GM12878 (cell line): ENCODE data around the gene LTA. TPM values are rescaled to one million over a fixed set of nuclear protein-coding genes. Genes with fewer than 3 reads are reported as not detected.

Source experiments
- BCL11A ChIP-seq: IDR thresholded peaks from 2 replicates; pipeline ENCODE4 v1.6.1; 2011; ENCODE audit warnings: low read depth, low read length
- CHD1 ChIP-seq: IDR thresholded peaks from 2 replicates; pipeline ENCODE4 v1.6.1; 2012; ENCODE audit warnings: low read depth, low read length, improper control_type of control experiment
- CHD4 ChIP-seq: fragments of 200-600 bp; sonication (generic); IDR thresholded peaks from 2 replicates; pipeline ENCODE4 v1.6.1; 2016; ENCODE audit warnings: mild to moderate bottlenecking
- CREB1 ChIP-seq: IDR thresholded peaks from 2 replicates; pipeline ENCODE4 v1.6.1; 2012; ENCODE audit warnings: low read depth, mild to moderate bottlenecking, inconsistent platforms
- E2F4 ChIP-seq: IDR thresholded peaks from 2 replicates; pipeline ENCODE4 v1.6.1; 2012; ENCODE audit warnings: low read depth, low read length, improper control_type of control experiment
- ESRRA ChIP-seq: IDR thresholded peaks from 2 replicates; pipeline ENCODE4 v1.6.1; 2012; ENCODE audit warnings: mild to moderate bottlenecking, low read length, improper control_type of control experiment
- FOXM1 ChIP-seq: IDR thresholded peaks from 2 replicates; pipeline ENCODE4 v1.6.1; 2012; ENCODE audit warnings: low read depth, mild to moderate bottlenecking, inconsistent platforms, low read length, moderate library complexity
- GABPA ChIP-seq: IDR thresholded peaks from 2 replicates; pipeline ENCODE4 v1.6.1; 2014; ENCODE audit warnings: antibody characterized with exemption, low read depth, mild to moderate bottlenecking, inconsistent platforms
- GATAD2B ChIP-seq: fragments of 450-650 bp; conservative IDR thresholded peaks from 2 replicates; pipeline ENCODE4 v1.6.1; 2017; ENCODE audit warnings: low read depth, mild to moderate bottlenecking, moderate library complexity
- IKZF1 ChIP-seq: fragments of 450-650 bp; conservative IDR thresholded peaks from 2 replicates; pipeline ENCODE4 v1.6.1; 2017; ENCODE audit warnings: antibody characterized with exemption, mild to moderate bottlenecking
- JUNB ChIP-seq: IDR thresholded peaks from 2 replicates; pipeline ENCODE4 v1.6.1; 2016; ENCODE audit warnings: antibody characterized with exemption, mild to moderate bottlenecking
- KAT2A ChIP-seq: conservative IDR thresholded peaks from 2 replicates; pipeline ENCODE4 v1.6.1; 2011; ENCODE audit warnings: low read depth, low read length; ENCODE audit not compliant: control insufficient read depth
- KLF5 ChIP-seq: fragments of 450-650 bp; IDR thresholded peaks from 2 replicates; pipeline ENCODE4 v1.6.1; 2014; ENCODE audit warnings: mild to moderate bottlenecking; ENCODE audit not compliant: partially characterized antibody
- MEF2A ChIP-seq: IDR thresholded peaks from 2 replicates; pipeline ENCODE4 v1.6.1; 2011; ENCODE audit warnings: low read depth, mild to moderate bottlenecking, low read length, moderate library complexity; ENCODE audit not compliant: insufficient read depth
- MTA3 ChIP-seq: IDR thresholded peaks from 2 replicates; pipeline ENCODE4 v1.6.1; 2012; ENCODE audit warnings: low read length, inconsistent platforms, borderline replicate concordance
- MYB ChIP-seq: fragments of 150-350 bp; IDR thresholded peaks from 2 replicates; pipeline ENCODE4 v1.6.1; 2014; ENCODE audit warnings: mild to moderate bottlenecking, low read depth, low read length, borderline replicate concordance
- NFIC ChIP-seq: IDR thresholded peaks from 2 replicates; pipeline ENCODE4 v1.6.1; 2012; ENCODE audit warnings: low read depth, mild to moderate bottlenecking, inconsistent platforms, low read length, moderate library complexity
- NFYB ChIP-seq: IDR thresholded peaks from 2 replicates; pipeline ENCODE4 v1.6.1; 2011; ENCODE audit warnings: low read depth, mild to moderate bottlenecking, low read length, improper control_type of control experiment, moderate library complexity; ENCODE audit not compliant: insufficient read depth
- POLR2AphosphoS2 ChIP-seq: IDR thresholded peaks from 2 replicates; pipeline ENCODE4 v1.6.1; 2011; ENCODE audit warnings: low read depth, mild to moderate bottlenecking, low read length, improper control_type of control experiment, moderate library complexity
- POLR2AphosphoS5 ChIP-seq: IDR thresholded peaks from 2 replicates; pipeline ENCODE4 v1.6.1; 2011; ENCODE audit warnings: mild to moderate bottlenecking, low read length, inconsistent platforms
- RAD21 ChIP-seq: IDR thresholded peaks from 2 replicates; pipeline ENCODE4 v1.6.1; 2011; ENCODE audit warnings: mild to moderate bottlenecking, low read depth, low read length, moderate library complexity; ENCODE audit not compliant: insufficient read depth
- RBBP5 ChIP-seq: fragments of 200-600 bp; sonication (generic); conservative IDR thresholded peaks from 2 replicates; pipeline ENCODE4 v1.6.1; 2016
- SMC3 ChIP-seq: IDR thresholded peaks from 2 replicates; pipeline ENCODE4 v1.6.1; 2011; ENCODE audit warnings: low read length, improper control_type of control experiment, borderline replicate concordance
- TAF1 ChIP-seq: IDR thresholded peaks from 2 replicates; pipeline ENCODE4 v1.6.1; 2011; ENCODE audit warnings: mild to moderate bottlenecking, low read depth, low read length, borderline replicate concordance
- TBL1XR1 ChIP-seq: IDR thresholded peaks from 2 replicates; pipeline ENCODE4 v1.6.1; 2012; ENCODE audit warnings: low read depth, low read length, improper control_type of control experiment
- TCF7 ChIP-seq: IDR thresholded peaks from 2 replicates; pipeline ENCODE4 v1.6.1; 2014; ENCODE audit warnings: antibody characterized with exemption, borderline replicate concordance
- WRNIP1 ChIP-seq: IDR thresholded peaks from 2 replicates; pipeline ENCODE4 v1.6.1; 2011; ENCODE audit warnings: low read depth, low read length, improper control_type of control experiment, borderline replicate concordance
- YBX1 ChIP-seq: fragments of 450-650 bp; IDR thresholded peaks from 2 replicates; pipeline ENCODE4 v1.6.1; 2016; ENCODE audit warnings: antibody characterized with exemption
- ZNF24 ChIP-seq: fragments of 450-650 bp; IDR thresholded peaks from 2 replicates; pipeline ENCODE4 v1.6.1; 2017; ENCODE audit warnings: antibody characterized with exemption, mild to moderate bottlenecking
- ZNF622 ChIP-seq: fragments of 450-650 bp; IDR thresholded peaks from 2 replicates; pipeline ENCODE4 v1.6.1; 2017; ENCODE audit warnings: mild to moderate bottlenecking, inconsistent platforms
- ZZZ3 ChIP-seq: IDR thresholded peaks from 2 replicates; pipeline ENCODE4 v1.6.1; 2011; ENCODE audit warnings: low read depth; ENCODE audit not compliant: control insufficient read depth, insufficient read length
- polyA plus RNA-seq, 11 experiments: library from polyadenylated mRNA; depleted of rRNA in 4 of 11; unstranded in 6 of 11; stranded (reverse) in 5 of 11; fragments of >200 nt; fragmentation: Nextera tagmentation in 4 of 11; fragmentation: Illumina TruSeq in 1 of 11; extraction: Ambion mirVana in 4 of 11; extraction: Trizol in 1 of 11; gene quantifications; 1 replicate in 1 of 11; 2 replicates in 10 of 11; pipeline versions ENCODE4 v1.2.1 to v1.2.3, GENCODE V29; 2011 to 2016; ENCODE audit warnings: inconsistent platforms in 2 of 11, missing spikeins in 2 of 11, low read depth in 1 of 11
- total RNA-seq, 4 experiments: library from RNA; depleted of rRNA in 3 of 4; stranded (reverse); fragments of >200 nt in 3 of 4; fragmentation: Illumina TruSeq in 1 of 4; extraction: Trizol in 1 of 4; gene quantifications; 2 replicates each; pipeline versions ENCODE4 v1.2.1 to v1.2.3, GENCODE V29; 2013 to 2021
- TF ChIP-seq, protein P1 (sequence below): fragments of 450-650 bp; IDR thresholded peaks from 2 replicates; pipeline ENCODE4 v1.6.1; 2016; ENCODE audit warnings: mild to moderate bottlenecking

Gene LTA
- total and polyA plus RNA-seq, 10 of the 15 experiments (the other 5 are each of a cell fraction or from before 2014, with no cell fraction given), result 27.5 to 100 (median 75.1) TPM

DNA sequence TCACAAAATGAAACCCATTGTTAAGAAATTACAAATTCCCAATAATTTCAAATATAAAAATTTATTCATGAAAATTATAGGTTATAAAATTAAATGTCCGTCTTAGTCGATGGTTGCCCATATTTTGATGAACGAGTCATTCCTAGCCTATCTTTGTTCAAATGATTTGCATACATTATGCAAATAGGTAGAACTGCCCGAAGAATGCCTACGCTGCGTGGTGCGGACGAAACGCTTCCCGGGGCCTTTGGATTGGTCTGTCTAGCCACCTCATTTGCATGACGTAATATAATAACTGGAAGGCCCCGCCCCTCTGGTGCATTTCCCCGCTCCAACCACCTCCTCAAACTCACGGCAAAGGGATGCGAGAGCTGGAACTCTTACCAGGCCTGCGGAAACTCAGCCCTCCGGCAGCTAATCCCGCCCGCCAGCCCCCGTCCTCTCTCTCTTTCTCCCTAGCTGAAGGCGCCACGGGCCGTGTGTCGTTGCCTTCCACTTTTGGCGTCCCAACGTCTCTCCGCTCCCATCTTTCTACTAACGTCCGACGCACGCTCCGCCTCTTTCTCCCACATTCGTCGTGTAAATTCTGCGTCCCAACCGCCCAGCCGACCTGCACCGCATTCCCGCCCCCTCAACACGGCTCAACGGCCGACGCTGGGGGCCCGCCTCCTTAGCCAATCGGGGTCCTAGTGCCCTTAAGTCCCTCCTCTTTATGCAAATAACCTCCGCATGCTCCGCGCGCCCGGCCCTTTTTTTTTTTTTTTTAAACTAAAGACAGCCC lies 47.9 kb downstream of the LTA start (continued):
- TF ChIP-seq IKZF1, result peak; percentile 87
- no peak for TF ChIP-seq ZNF24
- no peak; the same call in 1 of the 2 replicates for TF ChIP-seq E2F4
- no peak for TF ChIP-seq GABPA
- no peak for TF ChIP-seq FOXM1
- peak; percentile 79; the same call in 1 of the 2 replicates for TF ChIP-seq TAF1
- no peak for TF ChIP-seq YBX1
- TF ChIP-seq RBBP5, result no peak
- TF ChIP-seq NFIC, result no peak
- no peak for TF ChIP-seq ZZZ3
- no peak for TF ChIP-seq KAT2A
- peak; percentile 69 for TF ChIP-seq POLR2AphosphoS2
- TF ChIP-seq SMC3, result no peak
- no peak for TF ChIP-seq RAD21
- TF ChIP-seq BCL11A, result no peak; the same call in 1 of the 2 replicates
- TF ChIP-seq TCF7, result no peak
- TF ChIP-seq WRNIP1, result no peak
- TF ChIP-seq KLF5, result peak; percentile 88
- TF ChIP-seq GATAD2B, result peak; percentile 11
- TF ChIP-seq MEF2A, result no peak
- TF ChIP-seq ZNF622, result no peak
- TF ChIP-seq MYB, result peak; percentile 93
- peak; percentile 95 for TF ChIP-seq CREB1
- no peak for TF ChIP-seq ESRRA
- peak; percentile 93 for TF ChIP-seq NFYB
- no peak for TF ChIP-seq CHD1
- no peak for TF ChIP-seq CHD4
- TF ChIP-seq, protein P1, sequence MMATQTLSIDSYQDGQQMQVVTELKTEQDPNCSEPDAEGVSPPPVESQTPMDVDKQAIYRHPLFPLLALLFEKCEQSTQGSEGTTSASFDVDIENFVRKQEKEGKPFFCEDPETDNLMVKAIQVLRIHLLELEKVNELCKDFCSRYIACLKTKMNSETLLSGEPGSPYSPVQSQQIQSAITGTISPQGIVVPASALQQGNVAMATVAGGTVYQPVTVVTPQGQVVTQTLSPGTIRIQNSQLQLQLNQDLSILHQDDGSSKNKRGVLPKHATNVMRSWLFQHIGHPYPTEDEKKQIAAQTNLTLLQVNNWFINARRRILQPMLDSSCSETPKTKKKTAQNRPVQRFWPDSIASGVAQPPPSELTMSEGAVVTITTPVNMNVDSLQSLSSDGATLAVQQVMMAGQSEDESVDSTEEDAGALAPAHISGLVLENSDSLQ, result peak; percentile 57; the same call in 1 of the 2 replicates
- TF ChIP-seq POLR2AphosphoS5, result peak; percentile 98
- peak; percentile 41; the same call in 1 of the 2 replicates for TF ChIP-seq JUNB
- TF ChIP-seq TBL1XR1, result peak; percentile 54; the same call in 1 of the 2 replicates
- no peak for TF ChIP-seq MTA3
